HG03442 (cell line): ENCODE measurements around the gene RAD51.

Experiments
- ATAC-seq: cut with Tn5 transposase; IDR thresholded peaks from one replicate; pipeline ENCODE4 v1.9.1; 2021; ENCODE audit warnings: mild to moderate bottlenecking, moderate library complexity; ENCODE audit not compliant: unreplicated experiment

Gene RAD51

DNA sequence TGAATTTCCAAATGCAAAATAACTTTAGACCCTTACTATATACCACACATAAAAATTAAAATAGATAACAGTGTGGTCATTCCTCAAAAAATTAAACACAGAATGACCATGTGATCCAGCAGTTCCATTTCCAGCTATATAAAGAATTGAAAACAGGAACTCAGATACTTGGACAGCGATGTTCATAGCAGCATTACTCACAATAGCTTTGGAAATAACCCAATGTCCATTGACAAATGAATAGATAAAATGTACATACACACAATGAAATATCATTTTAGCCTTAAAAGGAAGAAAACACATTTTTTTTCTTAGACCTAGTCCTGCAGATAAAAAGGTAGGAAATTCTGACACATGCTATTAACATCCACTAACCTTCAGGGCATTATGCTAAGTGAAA lies 26.7 kb downstream of the RAD51 start:
- no peak for ATAC-seq

DNA sequence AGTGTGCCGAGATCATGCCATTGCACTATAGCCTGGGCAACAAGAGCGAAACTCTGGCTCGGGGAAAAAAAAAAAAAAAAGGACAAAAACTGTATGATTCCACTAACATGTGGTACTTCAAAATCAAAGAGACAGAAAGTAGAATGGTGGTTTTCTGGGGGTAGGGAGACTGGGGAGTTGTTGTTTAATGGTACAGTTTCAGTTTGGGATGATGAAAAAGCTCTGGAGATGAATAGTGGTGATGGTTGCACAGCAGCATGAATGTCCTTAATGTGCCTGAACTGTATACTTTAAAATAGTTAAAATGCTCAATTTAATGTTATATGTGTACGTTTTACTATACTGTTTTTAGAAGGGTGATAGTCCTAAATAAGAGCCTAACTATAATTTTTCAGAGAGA lies 27.4 kb downstream of the RAD51 start:
- ATAC-seq: no peak

DNA sequence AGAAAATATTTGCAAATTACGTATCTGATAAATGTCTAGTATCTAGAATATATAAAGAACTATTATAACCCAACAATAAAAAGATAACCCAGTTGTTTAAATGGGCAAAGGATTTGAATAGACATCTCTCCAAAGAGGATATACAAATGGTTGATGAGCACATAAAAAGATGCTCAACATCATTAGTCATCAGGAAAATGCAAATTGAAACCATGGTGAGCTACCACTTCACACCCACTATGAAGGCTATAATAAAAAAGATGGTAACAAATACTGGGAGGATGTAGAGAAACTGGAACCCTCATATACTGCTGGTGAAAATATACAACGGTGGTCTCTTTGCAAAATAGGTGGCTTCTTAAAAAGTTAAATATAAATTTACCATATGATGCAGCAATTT lies 28.0 kb downstream of the RAD51 start:
- no peak for ATAC-seq

DNA sequence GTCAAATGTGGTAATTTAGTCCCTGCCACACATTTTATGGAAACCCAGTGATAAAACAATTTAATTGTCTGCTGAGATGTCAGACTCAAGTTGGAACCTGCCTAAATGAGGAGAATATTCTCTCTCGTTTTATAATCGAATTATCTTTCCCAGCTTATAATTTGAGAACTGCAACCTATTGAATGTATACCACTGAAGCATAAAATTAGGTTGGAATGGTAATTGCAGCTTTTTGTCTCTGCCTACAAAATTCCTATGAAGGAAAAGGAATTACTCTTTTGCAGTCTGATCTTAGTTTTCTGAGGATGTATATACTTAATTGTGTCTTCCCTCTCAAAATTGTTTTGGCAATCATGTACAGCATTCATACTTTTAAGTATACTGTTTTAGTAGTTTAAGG lies 28.9 kb downstream of the RAD51 start:
- ATAC-seq: no peak

DNA sequence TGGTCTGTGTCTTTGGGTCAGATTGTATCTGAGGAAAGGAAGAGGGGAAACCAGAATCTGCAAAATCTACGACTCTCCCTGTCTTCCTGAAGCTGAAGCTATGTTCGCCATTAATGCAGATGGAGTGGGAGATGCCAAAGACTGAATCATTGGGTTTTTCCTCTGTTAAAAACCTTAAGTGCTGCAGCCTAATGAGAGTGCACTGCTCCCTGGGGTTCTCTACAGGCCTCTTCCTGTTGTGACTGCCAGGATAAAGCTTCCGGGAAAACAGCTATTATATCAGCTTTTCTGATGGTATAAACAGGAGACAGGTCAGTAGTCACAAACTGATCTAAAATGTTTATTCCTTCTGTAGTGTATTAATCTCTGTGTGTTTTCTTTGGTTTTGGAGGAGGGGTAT lies 36.1 kb downstream of the RAD51 start:
- no peak for ATAC-seq

DNA sequence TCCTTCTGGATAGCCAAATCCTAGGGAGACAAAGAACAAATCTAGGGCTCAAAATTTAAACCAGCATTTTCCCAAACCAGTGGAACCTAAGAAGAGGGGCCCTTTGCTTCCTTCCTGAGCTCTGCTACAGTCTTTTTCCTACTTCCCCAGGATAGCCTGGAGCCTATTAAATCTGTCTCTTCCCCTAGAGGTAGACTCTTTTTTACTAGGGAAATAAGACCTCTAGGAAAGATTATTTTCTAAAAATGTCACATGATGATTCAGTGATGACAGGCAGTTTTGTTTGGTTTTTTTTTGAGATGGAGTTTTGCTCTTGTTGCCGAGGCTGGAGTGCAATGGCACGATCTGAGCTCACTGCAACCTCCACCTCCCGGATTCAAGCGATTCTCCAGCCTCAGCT lies 41.6 kb downstream of the RAD51 start:
- no peak for ATAC-seq

DNA sequence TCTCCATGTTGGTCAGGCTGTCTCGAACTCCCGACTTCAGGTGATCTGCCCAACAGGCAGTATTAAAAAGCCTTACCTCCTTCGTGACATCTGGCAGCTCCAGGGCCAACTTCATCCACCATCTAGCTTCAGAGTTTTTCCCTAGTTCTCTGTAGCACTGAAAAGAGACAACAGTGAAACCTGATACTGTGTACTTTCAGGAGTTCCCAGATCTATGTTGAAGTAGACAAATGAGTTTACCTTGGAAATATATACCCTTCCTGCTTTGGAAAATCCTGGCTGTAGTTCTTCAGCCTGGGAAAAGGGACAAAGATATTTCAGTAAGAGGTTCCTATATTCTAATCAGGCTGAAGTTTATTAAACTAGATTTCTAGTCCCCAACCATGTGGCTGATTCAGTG lies 42.1 kb downstream of the RAD51 start:
- ATAC-seq: no peak

DNA sequence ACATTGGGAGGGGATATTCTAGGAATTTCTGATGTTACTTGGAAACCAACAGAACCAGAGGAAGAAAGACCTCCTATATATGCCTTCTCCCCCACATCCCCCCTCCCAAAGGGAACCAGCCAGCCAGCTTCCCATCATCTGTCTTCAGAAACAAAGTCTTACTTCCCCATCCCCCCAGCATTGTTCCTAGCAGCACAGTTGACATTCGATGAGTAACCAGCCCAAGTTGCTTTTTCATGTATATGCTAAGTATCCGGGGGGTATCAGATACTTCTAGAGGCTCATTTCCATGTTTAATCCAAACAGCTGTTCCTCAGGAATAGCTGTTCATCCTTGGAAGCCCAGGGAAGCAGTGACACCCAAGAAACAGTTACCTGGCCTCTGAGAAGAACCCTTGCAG lies 44.1 kb downstream of the RAD51 start:
- ATAC-seq: no peak

DNA sequence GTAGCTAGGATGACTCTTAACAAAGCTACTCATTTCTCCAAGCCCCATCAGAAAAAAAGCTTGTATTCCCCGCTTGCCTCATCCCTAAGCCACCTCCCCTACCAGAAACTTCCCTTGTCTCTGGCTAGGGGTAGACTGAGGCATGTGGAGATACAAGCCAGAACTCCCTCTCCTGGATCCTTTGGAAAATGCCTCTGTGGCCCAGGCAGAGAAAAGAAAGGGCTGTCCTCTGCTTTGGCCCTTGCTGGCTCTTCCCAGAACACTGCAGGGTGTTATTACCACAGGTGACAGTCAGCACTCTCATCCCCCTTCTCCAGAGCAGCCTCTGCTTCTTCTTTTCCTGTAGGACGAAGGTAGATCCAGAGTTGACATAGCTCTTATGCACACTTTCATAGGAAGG lies 44.9 kb downstream of the RAD51 start:
- no peak for ATAC-seq

DNA sequence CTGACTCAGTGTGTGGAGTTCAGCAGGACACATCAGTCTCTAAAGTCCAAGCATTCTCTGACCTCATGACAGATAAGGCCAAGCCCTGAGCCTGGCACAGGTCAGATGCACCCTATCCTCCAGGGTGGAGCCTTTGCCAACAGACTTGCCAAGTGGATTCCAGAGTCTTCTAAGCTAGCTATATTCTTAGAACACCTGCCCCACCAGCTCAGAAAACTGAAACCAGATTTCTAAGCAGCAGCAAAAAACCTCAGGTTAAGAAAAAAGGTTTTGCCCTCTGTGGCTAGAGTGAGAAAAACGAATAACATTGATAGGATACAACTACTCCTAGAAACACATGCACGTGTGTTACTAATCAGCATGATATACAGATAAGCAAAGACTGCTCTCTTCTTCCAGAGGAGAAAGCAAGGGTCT lies 48.5 kb downstream of the RAD51 start:
- ATAC-seq: no peak

DNA sequence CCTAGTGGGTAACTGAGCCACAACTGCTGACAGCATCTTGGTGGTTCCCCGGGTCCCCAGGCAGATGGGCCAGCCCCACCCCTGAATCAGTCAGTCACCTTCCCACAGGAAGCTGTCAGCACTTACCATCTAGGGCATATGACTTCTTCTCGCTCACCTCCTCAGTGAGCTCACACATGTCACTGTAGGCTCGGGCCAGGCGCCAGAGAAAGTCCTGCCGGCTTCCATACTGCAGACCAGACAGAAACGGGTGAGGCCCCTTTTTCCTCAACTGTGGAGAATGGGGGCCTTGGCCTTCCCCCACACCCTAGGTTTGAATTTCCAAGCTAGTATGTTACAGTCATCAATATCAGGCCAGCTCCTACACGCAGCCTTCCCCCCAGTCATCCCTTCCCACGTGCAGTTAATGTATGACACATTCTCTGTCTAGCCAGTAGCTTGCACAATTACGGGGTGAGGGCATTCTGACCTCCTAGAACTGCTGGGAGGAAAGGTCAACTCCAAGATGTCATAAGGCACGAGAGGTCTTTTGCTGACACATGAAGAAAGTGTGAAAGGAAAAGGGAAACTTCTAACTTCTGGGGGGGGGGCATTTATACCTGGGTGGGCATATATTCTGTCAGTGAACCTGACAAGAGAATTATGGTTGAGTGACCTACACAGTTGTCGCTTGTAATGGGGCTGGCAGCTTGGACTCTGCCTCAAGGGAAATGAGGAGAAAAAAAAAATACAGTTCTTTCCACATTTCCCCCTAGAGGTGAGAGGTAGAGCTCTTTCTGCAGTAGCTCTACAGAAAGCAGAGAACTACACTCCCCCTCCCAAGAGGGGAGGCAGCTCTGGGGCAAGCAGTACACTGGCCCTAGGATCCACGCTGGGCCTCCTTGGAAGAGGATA lies 49.2 kb downstream of the RAD51 start:
- ATAC-seq: no peak

DNA sequence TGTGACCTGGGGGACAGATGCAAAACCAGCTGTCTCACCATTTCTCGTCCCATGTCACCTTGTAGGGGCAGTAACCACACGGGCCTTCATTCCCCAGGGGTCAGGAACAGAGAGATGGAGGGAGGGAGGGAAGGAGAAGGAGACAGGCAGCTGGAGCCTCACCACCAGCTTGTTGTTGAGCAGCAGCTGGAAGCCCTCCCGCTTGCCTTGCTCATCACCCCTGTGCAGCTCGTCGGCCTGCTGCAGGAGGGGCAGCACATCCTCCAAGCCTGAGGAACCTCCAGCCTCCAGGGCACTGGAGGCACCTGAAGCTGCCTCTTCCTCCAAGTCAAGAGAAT lies 49.8 kb downstream of the RAD51 start:
- ATAC-seq: no peak

DNA sequence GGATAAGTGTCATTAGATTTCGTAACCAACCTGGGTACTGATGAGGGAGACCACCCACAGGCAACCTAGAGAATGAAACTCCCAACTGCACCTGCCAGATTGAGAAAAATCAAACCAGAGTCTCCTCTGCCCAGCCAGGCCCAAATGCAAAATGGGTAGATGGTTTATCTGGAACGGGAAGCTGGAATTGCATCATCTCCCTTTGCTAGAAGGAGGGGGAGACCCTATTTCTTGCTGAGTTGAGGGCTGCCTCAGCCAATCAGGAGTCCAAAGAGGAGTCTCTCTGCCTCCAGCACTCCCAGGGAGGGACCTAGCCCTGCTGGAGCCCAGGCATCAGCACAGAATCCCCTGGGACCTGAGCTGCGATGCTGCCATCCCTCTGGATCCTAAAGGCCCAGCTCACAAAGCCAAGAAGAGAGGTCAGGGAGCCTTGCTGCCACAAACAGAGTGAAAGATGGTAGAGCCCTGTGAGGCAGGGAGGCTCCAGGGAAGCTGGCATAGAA lies 52.0 kb downstream of the RAD51 start:
- no peak for ATAC-seq

DNA sequence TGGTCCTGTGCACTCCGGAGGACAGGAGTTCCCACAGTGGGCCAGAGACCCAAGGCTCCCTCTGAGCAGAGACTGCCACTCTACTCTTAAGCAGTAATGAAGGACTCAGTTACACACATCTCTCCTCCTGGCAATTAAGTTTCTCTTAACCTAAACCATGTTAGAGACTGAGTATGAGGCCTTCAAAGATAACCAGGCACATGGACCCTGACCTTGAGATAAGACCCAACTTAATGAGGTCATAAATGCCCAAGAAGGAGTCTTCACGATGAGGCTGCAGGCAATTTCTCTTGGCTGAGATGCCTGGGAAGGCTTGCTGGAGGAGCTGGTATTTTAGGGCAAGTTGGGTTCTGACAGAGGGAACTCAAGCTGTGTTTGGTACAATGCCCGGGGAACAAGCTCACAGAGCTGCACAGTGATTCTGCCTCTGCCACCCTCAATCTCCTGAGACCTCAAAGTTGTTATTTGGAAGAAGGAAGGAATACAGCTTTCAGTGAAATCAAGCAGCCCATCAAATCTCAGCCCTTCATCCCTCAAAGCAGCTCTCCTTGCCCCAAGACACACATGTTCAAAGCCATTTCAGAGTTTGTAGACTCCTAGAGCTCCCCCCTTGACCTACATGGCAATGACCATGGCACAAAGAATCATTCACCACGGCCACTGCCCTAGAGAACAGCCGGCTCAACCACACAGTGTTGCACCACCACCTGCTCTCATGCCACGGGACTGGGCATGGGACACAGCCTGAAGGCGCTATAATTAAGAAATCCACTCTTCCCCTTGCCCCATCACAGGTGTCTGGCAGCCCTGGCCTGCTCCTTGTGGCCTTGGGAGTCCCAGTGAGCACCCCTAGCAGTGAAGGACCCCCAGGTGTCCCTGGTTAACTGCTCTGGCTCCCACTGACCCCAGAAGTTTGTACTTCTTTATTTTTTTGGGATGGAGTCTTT lies 53.0 kb downstream of the RAD51 start:
- no peak for ATAC-seq

DNA sequence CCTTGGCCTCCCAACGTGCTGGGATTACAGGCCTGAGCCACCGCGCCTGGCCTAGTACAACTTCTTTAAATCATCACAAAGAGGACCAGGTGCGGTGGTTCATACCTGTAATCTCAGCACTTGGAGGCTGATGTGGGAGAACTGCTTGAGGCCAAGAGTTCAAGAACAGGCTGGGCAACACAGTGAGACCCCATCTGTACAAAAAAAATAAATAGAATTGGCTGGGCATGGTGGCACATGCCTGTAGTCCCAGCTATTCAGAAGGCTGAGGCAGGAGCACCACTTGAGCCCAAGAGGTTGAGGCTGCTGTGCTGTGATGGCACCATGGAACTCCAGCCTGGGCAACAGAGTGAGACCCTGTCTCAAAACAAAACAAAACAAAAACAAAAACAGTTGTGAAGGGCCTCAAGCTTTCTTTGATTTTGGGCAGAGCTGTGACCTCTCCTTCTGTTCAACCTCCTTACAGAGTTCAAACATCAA lies 54.2 kb downstream of the RAD51 start:
- ATAC-seq: no peak

DNA sequence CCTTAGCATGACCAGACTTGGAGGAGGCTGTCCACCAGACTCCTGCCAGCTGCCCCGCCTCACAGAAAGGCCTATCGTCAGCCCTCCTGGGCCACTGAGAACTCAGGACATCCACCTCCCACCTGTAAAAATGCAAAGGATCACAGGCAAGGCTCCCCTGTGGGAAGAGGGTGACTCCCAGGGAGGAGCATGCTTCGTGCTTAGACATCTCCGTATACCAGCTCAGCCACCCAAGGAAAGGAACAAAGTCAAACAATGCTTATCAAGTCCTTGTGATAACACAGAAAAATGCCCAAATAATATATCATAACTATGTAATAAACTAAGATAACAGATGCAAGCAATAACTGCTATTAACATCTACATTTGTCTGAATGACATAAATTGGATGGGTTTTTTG lies 55.9 kb downstream of the RAD51 start:
- ATAC-seq: no peak

DNA sequence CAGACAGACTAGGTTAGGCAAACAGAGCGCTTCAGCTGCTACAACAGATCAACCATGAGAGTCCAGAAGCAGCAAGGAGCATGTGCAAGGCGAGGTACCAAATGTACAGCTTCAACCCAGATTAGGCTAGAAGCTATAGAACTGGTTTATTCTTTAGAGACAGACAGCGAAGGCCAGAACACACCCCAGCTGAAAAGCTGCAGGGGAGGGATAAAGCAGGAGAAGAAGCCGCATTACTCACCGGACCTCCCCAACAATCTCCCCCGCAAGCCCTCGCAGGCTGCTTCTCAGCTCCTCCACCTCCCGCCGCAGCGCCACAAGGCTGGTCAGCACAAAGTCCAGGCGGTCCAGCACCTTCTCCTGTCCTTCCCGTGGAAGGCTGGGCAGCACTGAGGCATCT lies 56.8 kb downstream of the RAD51 start:
- no peak for ATAC-seq

DNA sequence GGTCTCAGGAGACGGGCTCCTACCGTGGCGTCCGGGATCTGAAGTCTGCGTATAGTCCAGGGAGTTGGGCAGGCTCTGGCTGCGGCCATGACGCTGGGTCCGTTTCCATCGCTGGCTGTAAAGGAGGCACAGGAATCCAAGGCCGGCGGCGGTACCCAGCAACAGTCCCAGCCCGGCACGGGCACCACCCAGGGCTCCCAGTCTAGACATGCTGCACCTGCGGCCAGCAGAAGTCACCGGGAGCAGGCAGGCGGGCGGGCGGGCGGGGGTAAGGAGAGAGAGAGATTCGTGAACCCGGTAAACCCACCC lies 59.6 kb downstream of the RAD51 start:
- no peak for ATAC-seq

DNA sequence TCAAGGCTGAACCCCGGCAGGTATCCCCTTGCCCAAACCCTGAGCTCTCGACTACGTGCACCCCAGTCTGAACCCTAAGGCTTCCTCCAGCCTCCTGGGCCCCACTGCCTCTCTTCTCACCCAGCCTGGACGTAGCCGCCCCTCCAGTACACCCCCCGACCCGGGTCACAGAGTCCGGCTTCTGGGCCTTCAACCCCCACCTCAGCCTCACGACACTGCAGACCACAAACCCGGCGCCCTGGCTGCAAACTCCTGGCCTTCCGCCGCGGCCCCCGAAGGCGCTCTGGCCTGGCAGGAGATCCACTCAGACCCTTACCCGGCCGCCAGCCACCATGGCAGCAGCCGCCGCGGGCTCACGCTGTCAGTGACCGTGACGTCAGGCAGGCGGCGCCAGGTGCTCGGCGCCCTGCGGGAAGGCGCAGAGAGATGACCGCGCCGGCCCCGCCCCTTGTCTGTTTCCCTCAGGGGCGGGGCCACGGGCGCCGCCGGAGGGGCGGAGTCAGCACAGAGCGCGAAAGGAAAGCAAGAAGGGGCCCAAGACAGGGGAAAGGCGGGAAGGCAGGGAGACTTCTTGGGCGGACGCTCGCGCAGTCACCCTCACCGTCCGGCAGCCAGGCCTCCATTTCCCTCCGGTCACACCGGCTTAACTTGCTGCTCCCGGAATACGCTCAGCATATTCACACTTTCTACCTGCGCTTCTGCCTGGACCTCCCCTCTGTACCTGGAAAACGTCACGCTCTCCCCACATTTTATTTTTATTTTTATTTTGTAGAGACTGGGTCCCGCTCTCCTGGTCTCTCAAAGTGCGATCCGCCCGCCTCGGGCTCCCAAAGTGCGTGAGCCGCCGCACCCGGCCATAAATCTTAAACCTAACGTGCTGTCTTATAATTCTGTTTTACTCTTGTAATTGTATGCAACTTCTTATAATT lies 60.2 kb downstream of the RAD51 start, which contains the start of gene RMDN3:
RMDN3 (minus strand) TSS at position 372 of the 929 bp plus-strand sequence. CDS start 471 bp downstream, outside the sequence.
- peak; percentile 82 for ATAC-seq

DNA sequence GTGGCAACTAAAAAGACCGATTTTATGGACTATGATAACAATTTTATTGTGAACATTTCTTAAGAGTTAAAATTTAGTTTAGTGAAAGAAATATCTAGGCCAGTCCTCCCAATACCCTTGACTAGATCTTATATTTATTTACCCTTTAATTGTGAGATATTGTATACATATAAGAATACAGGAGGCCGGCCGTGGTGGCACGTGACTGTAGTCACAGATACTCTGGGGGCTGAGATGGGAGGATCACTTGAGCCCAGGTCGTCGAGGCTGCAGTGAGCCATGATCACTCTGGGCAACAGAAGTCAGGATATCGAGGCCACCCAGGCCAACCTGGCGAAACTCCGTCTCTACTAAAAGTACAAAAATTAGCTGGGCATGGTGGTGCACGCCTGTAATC lies 60.8 kb downstream of the RAD51 start:
- no peak for ATAC-seq

DNA sequence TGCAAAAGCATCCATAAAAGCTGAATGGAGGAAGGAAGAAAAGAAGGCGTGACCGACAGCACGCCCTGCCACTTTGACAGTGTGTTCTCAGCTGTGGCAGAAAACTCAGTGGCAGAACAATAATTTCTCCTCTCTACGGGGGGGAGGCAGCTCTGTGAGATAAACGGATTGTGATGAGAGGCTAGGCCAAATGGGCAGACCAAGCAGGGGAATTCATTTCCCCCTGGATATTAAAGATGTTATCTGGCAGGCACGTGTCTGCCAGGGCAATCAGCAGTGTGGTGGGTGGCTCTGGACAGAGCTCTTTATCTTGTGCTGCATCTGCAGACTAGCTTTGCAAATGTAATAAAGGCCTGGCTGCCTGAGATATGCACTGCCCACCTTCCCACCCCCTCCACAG lies 62.0 kb downstream of the RAD51 start:
- no peak for ATAC-seq
